OCI-LY1 (cell line): ENCODE measurements around the gene LRIG1.

Experiments
- H2AFZ ChIP-seq: fragments of 200-600 bp; sonication (generic), shearing (Covaris generic); 2 replicates; pipeline ENCODE4 v1.6.0; 2014; ENCODE audit warnings: antibody characterized with exemption, mild to moderate bottlenecking, low read length
- H3F3A ChIP-seq: fragments of 200-600 bp; sonication (generic), shearing (Covaris generic); 2 replicates; pipeline ENCODE4 v1.6.0; 2014; ENCODE audit warnings: mild to moderate bottlenecking, antibody characterized with exemption, low read length, moderate library complexity; ENCODE audit not compliant: insufficient read depth
- H3K27ac ChIP-seq: fragments of 200-600 bp; sonication (generic); 2 replicates; pipeline ENCODE4 v1.5.1; 2014; ENCODE audit warnings: low read length, mixed run types, mild to moderate bottlenecking, low read depth; ENCODE audit not compliant: poor library complexity, severe bottlenecking
- H3K27me3 ChIP-seq: fragments of 200-600 bp; sonication (generic); 2 replicates; pipeline ENCODE4 v1.6.0; 2014; ENCODE audit warnings: antibody characterized with exemption, mild to moderate bottlenecking, low read length, moderate library complexity; ENCODE audit not compliant: insufficient read depth
- H3K36me3 ChIP-seq: fragments of 200-600 bp; sonication (generic); 2 replicates; pipeline ENCODE4 v1.6.1; 2014; ENCODE audit warnings: mild to moderate bottlenecking, antibody characterized with exemption, low read length, moderate library complexity, mixed read lengths; ENCODE audit not compliant: insufficient read depth
- H3K4me1 ChIP-seq: fragments of 200-600 bp; sonication (generic); 2 replicates; pipeline ENCODE4 v1.5.1; 2014; ENCODE audit warnings: mild to moderate bottlenecking, low read length, moderate library complexity; ENCODE audit not compliant: insufficient read depth, severe bottlenecking
- H3K4me2 ChIP-seq: fragments of 200-600 bp; sonication (generic), shearing (Covaris generic); 2 replicates; pipeline ENCODE4 v1.6.1; 2014; ENCODE audit warnings: low read length
- H3K4me3 ChIP-seq: fragments of 200-600 bp; sonication (generic); 2 replicates; pipeline ENCODE4 v1.5.1; 2014; ENCODE audit warnings: low read length, low read depth, mild to moderate bottlenecking, mixed read lengths; ENCODE audit not compliant: poor library complexity, severe bottlenecking
- H3K79me2 ChIP-seq: fragments of 200-600 bp; shearing (Covaris generic); 2 replicates; pipeline ENCODE4 v1.6.1; 2016; ENCODE audit warnings: mixed run types, low read length, mixed read lengths; ENCODE audit not compliant: insufficient read depth
- H3K9ac ChIP-seq: fragments of 200-600 bp; sonication (generic), shearing (Covaris generic); 2 replicates; pipeline ENCODE4 v1.6.1; 2014; ENCODE audit warnings: mild to moderate bottlenecking, low read length, mixed read lengths
- H3K9me2 ChIP-seq: fragments of 200-600 bp; sonication (generic), shearing (Covaris generic); 2 replicates; pipeline ENCODE4 v1.6.1; 2014; ENCODE audit warnings: low read depth, mild to moderate bottlenecking, low read length, mixed read lengths
- H3K9me3 ChIP-seq: fragments of 200-600 bp; shearing (Covaris generic); 2 replicates; pipeline ENCODE4 v1.6.1; 2014; ENCODE audit warnings: low read length, mixed read lengths
- H4K20me1 ChIP-seq: fragments of 200-600 bp; sonication (generic), shearing (Covaris generic); 2 replicates; pipeline ENCODE4 v1.6.0; 2016; ENCODE audit warnings: mild to moderate bottlenecking, low read length; ENCODE audit not compliant: insufficient read depth
- CTCF ChIP-seq: fragments of 200-600 bp; sonication (generic), shearing (Covaris generic); IDR thresholded peaks from 2 replicates; pipeline ENCODE4 v1.5.1; 2017; ENCODE audit warnings: mild to moderate bottlenecking, antibody characterized with exemption, low read length, moderate library complexity, mixed read lengths
- EZH2 ChIP-seq: fragments of 200-600 bp; sonication (generic), shearing (Covaris generic); IDR thresholded peaks from 2 replicates; pipeline ENCODE4 v1.8.0; 2017; ENCODE audit warnings: borderline replicate concordance, mixed run types, mild to moderate bottlenecking, antibody characterized with exemption, low read length, moderate library complexity, mixed read lengths

Gene LRIG1

GRCh38 chr3:66430876-66431275, 69.9 kb downstream of the LRIG1 start:
- H4K20me1 ChIP-seq, result no peaks in the 10 kb centered on the region
- H3K9me2 ChIP-seq, result no peaks in the 10 kb centered on the region
- H3K4me2 ChIP-seq, result no peak overlapping the region
- H3K9me3 ChIP-seq, result no peaks in the 10 kb centered on the region
- H3K9ac ChIP-seq, result no peak overlapping the region
- H3K79me2 ChIP-seq, result no peaks in the 10 kb centered on the region
- H3K4me1 ChIP-seq, result no peaks in the 10 kb centered on the region
- H3F3A ChIP-seq, result no peaks in the 10 kb centered on the region
- no peaks in the 10 kb centered on the region for H3K27me3 ChIP-seq
- no peak overlapping the region for H2AFZ ChIP-seq
- H3K36me3 ChIP-seq, result no peaks in the 10 kb centered on the region
- H3K27ac ChIP-seq, result no peak overlapping the region
- TF ChIP-seq EZH2, result no peak
- no peak for TF ChIP-seq CTCF
- no peak overlapping the region for H3K4me3 ChIP-seq

GRCh38 chr3:66428733-66429132, 72.1 kb downstream of the LRIG1 start:
- H3K4me3 ChIP-seq, result no peak overlapping the region
- H3K9ac ChIP-seq, result no peak overlapping the region
- H4K20me1 ChIP-seq, result no peaks in the 10 kb centered on the region
- no peaks in the 10 kb centered on the region for H3K36me3 ChIP-seq
- H3K4me1 ChIP-seq, result no peaks in the 10 kb centered on the region
- H2AFZ ChIP-seq, result no peak overlapping the region
- TF ChIP-seq CTCF (no peak), EZH2 (no peak)
- H3K4me2 ChIP-seq, result no peak overlapping the region
- no peak overlapping the region for H3K27ac ChIP-seq
- H3K9me2 ChIP-seq, result no peaks in the 10 kb centered on the region
- no peaks in the 10 kb centered on the region for H3K27me3 ChIP-seq
- H3F3A ChIP-seq, result no peaks in the 10 kb centered on the region
- no peaks in the 10 kb centered on the region for H3K9me3 ChIP-seq
- no peaks in the 10 kb centered on the region for H3K79me2 ChIP-seq

GRCh38 chr3:66427951-66428474, 72.8 kb downstream of the LRIG1 start:
- no peaks in the 10 kb centered on the region for H3K36me3 ChIP-seq
- no peaks in the 10 kb centered on the region for H3K9me2 ChIP-seq
- no peaks in the 10 kb centered on the region for H3K4me1 ChIP-seq
- no peak overlapping the region for H3K4me2 ChIP-seq
- no peak overlapping the region for H3K27ac ChIP-seq
- H3K4me3 ChIP-seq, result no peak overlapping the region
- H3K9me3 ChIP-seq, result no peaks in the 10 kb centered on the region
- H3K79me2 ChIP-seq, result no peaks in the 10 kb centered on the region
- H3K27me3 ChIP-seq, result no peaks in the 10 kb centered on the region
- H2AFZ ChIP-seq, result no peak overlapping the region
- no peak overlapping the region for H3K9ac ChIP-seq
- H4K20me1 ChIP-seq, result no peaks in the 10 kb centered on the region
- H3F3A ChIP-seq, result no peaks in the 10 kb centered on the region
- TF ChIP-seq CTCF (no peak), EZH2 (no peak)
